Measurements from ENCODE around the gene SLC36A1. TPM values are rescaled to one million over a fixed set of nuclear protein-coding genes. Genes with fewer than 3 reads are reported as not detected.

The SLC36A1 gene
- total and polyA plus RNA-seq, 2 experiments from 2014 or later = 10.9 to 19.5 TPM

GRCh38 chr5:151471276-151471675 lies 23.9 kb downstream of the SLC36A1 start:
- no peaks in the 10 kb centered on the region for H3K9me3 ChIP-seq (ENCODE audit: low read depth)
- H2AFZ ChIP-seq = no peak overlapping the region
- no peaks in the 10 kb centered on the region for H3K79me2 ChIP-seq
- no peak overlapping the region for H3K4me2 ChIP-seq
- H3K4me1 ChIP-seq (ENCODE audit: insufficient read depth) = no peaks in the 10 kb centered on the region
- no peaks in the 10 kb centered on the region for H3K9me2 ChIP-seq (replicated peaks; ENCODE audit: insufficient read depth)
- TF ChIP-seq, protein P1, sequence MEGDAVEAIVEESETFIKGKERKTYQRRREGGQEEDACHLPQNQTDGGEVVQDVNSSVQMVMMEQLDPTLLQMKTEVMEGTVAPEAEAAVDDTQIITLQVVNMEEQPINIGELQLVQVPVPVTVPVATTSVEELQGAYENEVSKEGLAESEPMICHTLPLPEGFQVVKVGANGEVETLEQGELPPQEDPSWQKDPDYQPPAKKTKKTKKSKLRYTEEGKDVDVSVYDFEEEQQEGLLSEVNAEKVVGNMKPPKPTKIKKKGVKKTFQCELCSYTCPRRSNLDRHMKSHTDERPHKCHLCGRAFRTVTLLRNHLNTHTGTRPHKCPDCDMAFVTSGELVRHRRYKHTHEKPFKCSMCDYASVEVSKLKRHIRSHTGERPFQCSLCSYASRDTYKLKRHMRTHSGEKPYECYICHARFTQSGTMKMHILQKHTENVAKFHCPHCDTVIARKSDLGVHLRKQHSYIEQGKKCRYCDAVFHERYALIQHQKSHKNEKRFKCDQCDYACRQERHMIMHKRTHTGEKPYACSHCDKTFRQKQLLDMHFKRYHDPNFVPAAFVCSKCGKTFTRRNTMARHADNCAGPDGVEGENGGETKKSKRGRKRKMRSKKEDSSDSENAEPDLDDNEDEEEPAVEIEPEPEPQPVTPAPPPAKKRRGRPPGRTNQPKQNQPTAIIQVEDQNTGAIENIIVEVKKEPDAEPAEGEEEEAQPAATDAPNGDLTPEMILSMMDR (IDR thresholded peaks at IDR 0.05; ENCODE audit: poor library complexity) = no peak
- TF ChIP-seq EZH2phosphoT487 (IDR thresholded peaks at IDR 0.05; ENCODE audit: low read depth, severe bottlenecking, unreplicated experiment) (no peak), EZH2 (IDR thresholded peaks at IDR 0.05; ENCODE audit: borderline replicate concordance) (no peak)
- no peak overlapping the region for H3K4me3 ChIP-seq
- H3K27ac ChIP-seq = no peak overlapping the region
- H3K27me3 ChIP-seq = no peaks in the 10 kb centered on the region
- DNase-seq (ENCODE audit: low spot score) = no peak
- no peaks in the 10 kb centered on the region for H3K36me3 ChIP-seq (replicated peaks; ENCODE audit: insufficient read depth, low read depth)
- 92% methylated on average over 1 of the region's 1 CpG for WGBS (ENCODE audit: low lambda C conversion rate, missing lambda C conversion rate)
- H4K20me1 ChIP-seq (ENCODE audit: insufficient read depth, poor library complexity, severe bottlenecking) = no peaks in the 10 kb centered on the region

DNA sequence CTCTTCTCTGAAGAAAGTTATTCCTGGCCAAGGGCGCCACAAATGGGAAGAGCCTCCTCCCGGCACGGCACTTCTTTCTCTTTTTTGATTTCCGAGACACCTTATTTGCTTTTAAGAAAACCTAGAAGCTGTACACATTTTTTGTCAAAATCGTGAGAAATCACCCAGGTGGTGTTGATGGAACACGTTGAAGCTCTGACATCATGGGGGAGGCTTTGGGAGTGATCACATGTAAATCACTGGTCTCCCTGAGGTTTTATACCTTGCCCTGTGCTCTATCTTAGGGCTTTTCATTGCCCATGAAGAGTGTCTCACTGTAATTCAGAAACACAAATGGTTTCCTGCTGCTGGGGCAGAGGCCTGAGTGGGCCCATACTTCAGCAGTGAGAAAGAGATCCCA lies 27.4 kb downstream of the SLC36A1 start:
- Histone ChIP-seq H3K36me3 (replicated peaks; ENCODE audit: insufficient read depth, low read depth) (no peaks in the 10 kb centered on the region), H3K9me3 (ENCODE audit: low read depth) (no peaks in the 10 kb centered on the region), H3K4me2 (no peak overlapping the region), H2AFZ (no peak overlapping the region), H4K20me1 (ENCODE audit: insufficient read depth, poor library complexity, severe bottlenecking) (no peaks in the 10 kb centered on the region), H3K27ac (no peak overlapping the region), H3K27me3 (no peaks in the 10 kb centered on the region), H3K79me2 (no peaks in the 10 kb centered on the region), H3K4me3 (no peak overlapping the region), H3K9me2 (replicated peaks; ENCODE audit: insufficient read depth) (no peaks in the 10 kb centered on the region), H3K4me1 (ENCODE audit: insufficient read depth) (no peaks in the 10 kb centered on the region)
- TF ChIP-seq EZH2 (IDR thresholded peaks at IDR 0.05; ENCODE audit: borderline replicate concordance) = no peak
- TF ChIP-seq, protein P1 (IDR thresholded peaks at IDR 0.05; ENCODE audit: poor library complexity) = no peak
- TF ChIP-seq EZH2phosphoT487 (IDR thresholded peaks at IDR 0.05; ENCODE audit: low read depth, severe bottlenecking, unreplicated experiment) = no peak
- 95% methylated on average over 6 of the region's 6 CpGs for WGBS (ENCODE audit: low lambda C conversion rate, missing lambda C conversion rate)
- DNase-seq (ENCODE audit: low spot score) = no peak

GRCh38 chr5:151475388-151475787 lies 28.0 kb downstream of the SLC36A1 start:
- Histone ChIP-seq H3K9me3 (ENCODE audit: low read depth) (no peaks in the 10 kb centered on the region), H3K79me2 (no peaks in the 10 kb centered on the region), H4K20me1 (ENCODE audit: insufficient read depth, poor library complexity, severe bottlenecking) (no peaks in the 10 kb centered on the region), H3K4me2 (no peak overlapping the region), H2AFZ (no peak overlapping the region), H3K27ac (no peak overlapping the region), H3K36me3 (replicated peaks; ENCODE audit: insufficient read depth, low read depth) (no peaks in the 10 kb centered on the region), H3K27me3 (no peaks in the 10 kb centered on the region), H3K9me2 (replicated peaks; ENCODE audit: insufficient read depth) (no peaks in the 10 kb centered on the region), H3K4me1 (ENCODE audit: insufficient read depth) (no peaks in the 10 kb centered on the region), H3K4me3 (no peak overlapping the region)
- DNase-seq (ENCODE audit: low spot score) = no peak
- no peak for TF ChIP-seq EZH2 (IDR thresholded peaks at IDR 0.05; ENCODE audit: borderline replicate concordance)
- WGBS (ENCODE audit: low lambda C conversion rate, missing lambda C conversion rate) = 81% methylated on average over 2 of the region's 2 CpGs

DNA sequence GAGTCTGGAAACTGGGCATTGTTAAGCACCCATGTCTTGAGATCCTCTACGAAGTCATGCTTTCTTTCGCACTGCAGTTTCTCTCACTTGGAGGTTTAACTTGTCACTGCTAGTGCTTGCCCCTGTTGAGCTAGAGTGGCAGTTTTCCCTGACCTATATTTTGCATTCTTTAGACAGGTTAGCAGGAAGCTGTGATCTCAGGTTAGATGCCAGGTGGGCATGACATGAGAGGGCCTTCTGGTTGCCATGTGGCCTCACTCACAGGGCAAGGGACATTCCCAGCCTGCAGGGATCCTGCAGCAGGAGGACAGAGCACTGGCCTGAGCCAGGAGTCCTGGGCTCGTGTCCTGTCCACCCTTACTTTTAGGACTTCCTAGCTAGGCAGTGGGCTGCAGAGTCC lies 28.6 kb downstream of the SLC36A1 start:
- no peak overlapping the region for H3K27ac ChIP-seq
- H3K79me2 ChIP-seq = no peaks in the 10 kb centered on the region
- H4K20me1 ChIP-seq (ENCODE audit: insufficient read depth, poor library complexity, severe bottlenecking) = no peaks in the 10 kb centered on the region
- no peaks in the 10 kb centered on the region for H3K36me3 ChIP-seq (replicated peaks; ENCODE audit: insufficient read depth, low read depth)
- TF ChIP-seq EZH2 (IDR thresholded peaks at IDR 0.05; ENCODE audit: borderline replicate concordance) (no peak), EZH2phosphoT487 (IDR thresholded peaks at IDR 0.05; ENCODE audit: low read depth, severe bottlenecking, unreplicated experiment) (no peak)
- TF ChIP-seq, protein P1 (IDR thresholded peaks at IDR 0.05; ENCODE audit: poor library complexity) = no peak
- H3K4me1 ChIP-seq (ENCODE audit: insufficient read depth) = no peaks in the 10 kb centered on the region
- 96% methylated on average over 3 of the region's 3 CpGs for WGBS (ENCODE audit: low lambda C conversion rate, missing lambda C conversion rate)
- no peak for DNase-seq (ENCODE audit: low spot score)
- H3K27me3 ChIP-seq = no peaks in the 10 kb centered on the region
- no peak overlapping the region for H3K4me2 ChIP-seq
- H3K4me3 ChIP-seq = no peak overlapping the region
- no peaks in the 10 kb centered on the region for H3K9me3 ChIP-seq (ENCODE audit: low read depth)
- no peaks in the 10 kb centered on the region for H3K9me2 ChIP-seq (replicated peaks; ENCODE audit: insufficient read depth)
- no peak overlapping the region for H2AFZ ChIP-seq
